ENCODE data around the gene PDIA5. TPM values are rescaled to one million over a fixed set of nuclear protein-coding genes. Genes with fewer than 3 reads are reported as not detected.
A peak's percentile ranks its signal among the peaks of the same experiment; 100 is the strongest.

The PDIA5 gene
- total and polyA plus RNA-seq, 9 donors, result 11.2 to 58.3 (median 24.3) TPM

- intact Hi-C loops (cut with DNase I), result no loop called here
- no peak overlapping the region for H3K4me3 ChIP-seq
- no peak for DNase-seq
- TF ChIP-seq CTCF (IDR thresholded peaks at IDR 0.05) (no peak), EP300 (IDR thresholded peaks at IDR 0.05) (no peak), POLR2A (IDR thresholded peaks at IDR 0.05) (no peak)
- 92 to 94% (median 94%) methylated on average over 4 of the region's 4 CpGs for WGBS, 3 donors
- H3K36me3 ChIP-seq, result no peaks in the 10 kb centered on the region
- no peak overlapping the region for H3K27ac ChIP-seq
- H3K9me3 ChIP-seq, result no peaks in the 10 kb centered on the region
- H3K27me3 ChIP-seq, result no peaks in the 10 kb centered on the region
- peaks cover 9% of the 10 kb centered on the region for H3K4me1 ChIP-seq (ENCODE audit: insufficient read depth)
These were observed 2.3 kb upstream of the PDIA5 start for GRCh38 chr3:123064506-123064905.

DNA sequence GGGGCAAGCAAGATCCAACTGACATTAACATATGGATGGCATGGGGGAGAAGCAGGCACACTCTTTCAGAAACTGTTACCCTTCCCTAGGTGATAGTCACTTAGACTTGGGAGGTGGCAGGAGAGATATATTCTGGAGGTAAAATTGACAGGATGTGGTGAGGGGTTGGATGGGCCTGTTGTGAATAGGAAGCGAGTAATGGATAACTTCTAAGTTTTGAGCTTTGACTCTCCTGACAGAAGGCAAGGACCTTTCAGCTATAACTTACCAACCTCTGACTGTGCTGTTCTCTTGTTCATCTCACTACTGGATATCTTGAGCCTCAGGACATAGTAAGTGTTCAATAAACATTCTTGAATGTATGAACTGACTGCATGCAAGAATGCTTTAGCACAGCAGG, 1.9 kb upstream of the PDIA5 start:
- no peak for DNase-seq
- no peaks in the 10 kb centered on the region for H3K36me3 ChIP-seq
- H3K4me1 ChIP-seq (ENCODE audit: insufficient read depth), result peaks cover 9% of the 10 kb centered on the region
- intact Hi-C loops (cut with DNase I), result no loop called here
- no peak overlapping the region for H3K27ac ChIP-seq
- H3K27me3 ChIP-seq, result no peaks in the 10 kb centered on the region
- WGBS, 3 donors, result 2 to 51% (median 6%) methylated on average over 1 of the region's 1 CpG
- no peaks in the 10 kb centered on the region for H3K9me3 ChIP-seq
- TF ChIP-seq CTCF (IDR thresholded peaks at IDR 0.05) (no peak), POLR2A (IDR thresholded peaks at IDR 0.05) (no peak), EP300 (IDR thresholded peaks at IDR 0.05) (no peak)
- no peak overlapping the region for H3K4me3 ChIP-seq

GRCh38 chr3:123066599-123066895, 278 bp upstream of the PDIA5 start:
- peak overlapping the region; percentile 69 for H3K4me3 ChIP-seq
- peaks cover 19% of the 10 kb centered on the region for H3K4me1 ChIP-seq (ENCODE audit: insufficient read depth)
- H3K27me3 ChIP-seq, result no peaks in the 10 kb centered on the region
- no peak overlapping the region for H3K27ac ChIP-seq
- WGBS, 3 donors, result 4 to 12% (median 9%) methylated on average over 6 of the region's 6 CpGs
- no peaks in the 10 kb centered on the region for H3K9me3 ChIP-seq
- intact Hi-C loops (cut with DNase I), result no loop called here
- no peak for DNase-seq
- TF ChIP-seq CTCF (IDR thresholded peaks at IDR 0.05), result no peak
- no peak for TF ChIP-seq EP300 (IDR thresholded peaks at IDR 0.05)
- no peak for TF ChIP-seq POLR2A (IDR thresholded peaks at IDR 0.05)
- no peaks in the 10 kb centered on the region for H3K36me3 ChIP-seq

- Histone ChIP-seq H3K4me1 (ENCODE audit: insufficient read depth) (peaks cover 26% of the 10 kb centered on the region), H3K9me3 (no peaks in the 10 kb centered on the region), H3K4me3 (peak overlapping the region; percentile 69), H3K36me3 (no peaks in the 10 kb centered on the region), H3K27ac (peak overlapping the region in 1 of 2 donors; percentile 33), H3K27me3 (no peaks in the 10 kb centered on the region)
- 11 to 14% (median 12%) methylated on average over 24 of the region's 24 CpGs for WGBS, 3 donors
- DNase-seq, result no peak
- TF ChIP-seq CTCF (IDR thresholded peaks at IDR 0.05) (no peak), POLR2A (IDR thresholded peaks at IDR 0.05) (no peak), EP300 (IDR thresholded peaks at IDR 0.05) (no peak)
- intact Hi-C loops (cut with DNase I), result no loop called here
These were observed 1.1 kb downstream of the PDIA5 start for GRCh38 chr3:123067689-123068600.
